ENCODE measurements around the gene FGF1. TPM values are rescaled to one million over a fixed set of nuclear protein-coding genes. Genes with fewer than 3 reads are reported as not detected.

The FGF1 gene
- total RNA-seq, 2 experiments from 2014 or later: not detected

- peak; percentile 28 for DNase-seq
- POLR2A ChIA-PET: no interaction called here
These were observed 98.4 kb downstream of the FGF1 start for GRCh38 chr5:142587354-142587965.

DNA sequence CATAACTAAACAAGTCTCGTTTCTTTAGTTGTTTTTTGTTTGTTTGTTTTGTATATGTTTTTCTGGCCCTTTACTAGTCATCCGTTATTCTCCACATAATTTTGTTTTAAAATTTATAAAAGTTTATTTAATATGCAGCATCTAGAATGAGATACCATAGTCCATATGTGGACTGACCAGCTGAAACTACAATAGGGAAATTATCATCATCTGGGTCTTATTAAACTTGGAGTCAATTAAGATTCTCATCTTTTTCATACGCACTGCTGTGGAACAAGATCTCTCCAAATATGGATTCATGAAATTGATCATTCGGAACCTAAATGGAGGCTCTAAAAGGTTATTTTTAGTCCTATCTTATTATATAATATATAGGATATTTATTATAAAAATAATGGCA, 99.3 kb downstream of the FGF1 start:
- H3K27me3 Mint-ChIP-seq: peaks cover 9% of the 10 kb centered on the region
- no peak for DNase-seq
- H3K4me1 Mint-ChIP-seq: peaks cover 3% of the 10 kb centered on the region
- H3K4me3 Mint-ChIP-seq: no peak overlapping the region
- CTCF ChIA-PET: interaction anchor here (0.9 to 1.8 kb wide), 6 partner anchors 12 to 127 kb away, joined by 3 to 8 read pairs (median 4); no protein-coding TSS in a partner anchor
- H3K27ac Mint-ChIP-seq: no peak overlapping the region
- no peaks in the 10 kb centered on the region for H3K36me3 Mint-ChIP-seq (ENCODE audit: low read depth)
- no peaks in the 10 kb centered on the region for H3K9me3 Mint-ChIP-seq
- POLR2A ChIA-PET: no interaction called here

More at GRCh38 chr5:142587354-142587965, 98.4 kb downstream of the FGF1 start:
- H3K9me3 Mint-ChIP-seq: no peaks in the 10 kb centered on the region
- H3K4me3 Mint-ChIP-seq: no peak overlapping the region
- no peaks in the 10 kb centered on the region for H3K36me3 Mint-ChIP-seq (ENCODE audit: low read depth)
- no peaks in the 10 kb centered on the region for H3K4me1 Mint-ChIP-seq
- H3K27me3 Mint-ChIP-seq: peaks cover 12% of the 10 kb centered on the region
- CTCF ChIA-PET: interaction anchor here (0.6 to 1.8 kb wide), 12 partner anchors 10 to 627 kb away, joined by 3 to 8 read pairs (median 4); partner anchors contain the start of gene SPRY4
- H3K27ac Mint-ChIP-seq: no peak overlapping the region

DNA sequence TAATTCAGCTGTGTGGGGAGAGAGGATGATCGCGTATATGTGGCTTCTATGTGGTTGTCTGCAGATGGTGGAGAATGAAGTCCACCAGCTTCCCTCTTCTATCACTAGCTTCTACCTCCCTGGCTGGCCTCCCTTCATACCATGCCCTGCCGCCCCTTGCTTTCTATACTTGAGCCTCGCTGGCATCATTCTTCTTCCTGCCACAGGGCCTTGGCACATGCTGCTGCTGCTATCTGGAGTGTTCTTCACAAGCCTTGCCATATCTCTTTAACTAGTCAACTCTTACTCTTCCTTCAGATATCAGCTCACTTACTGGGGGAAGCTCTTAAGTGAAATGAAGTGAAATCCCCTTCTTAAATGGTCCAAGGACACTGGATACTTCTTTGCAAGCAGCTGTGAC, 100.4 kb downstream of the FGF1 start:
- Mint-ChIP-seq H3K27ac (no peak overlapping the region), H3K4me1 (peaks cover 9% of the 10 kb centered on the region), H3K4me3 (no peak overlapping the region), H3K9me3 (no peaks in the 10 kb centered on the region), H3K36me3 (ENCODE audit: low read depth) (no peaks in the 10 kb centered on the region), H3K27me3 (peaks cover 5% of the 10 kb centered on the region)
- DNase-seq: no peak
- ChIA-PET POLR2A (no interaction called here), CTCF (interaction anchor here (1.0 kb wide), 1 partner anchor 37 kb away, joined by 3 read pairs; no protein-coding TSS in a partner anchor)

DNA sequence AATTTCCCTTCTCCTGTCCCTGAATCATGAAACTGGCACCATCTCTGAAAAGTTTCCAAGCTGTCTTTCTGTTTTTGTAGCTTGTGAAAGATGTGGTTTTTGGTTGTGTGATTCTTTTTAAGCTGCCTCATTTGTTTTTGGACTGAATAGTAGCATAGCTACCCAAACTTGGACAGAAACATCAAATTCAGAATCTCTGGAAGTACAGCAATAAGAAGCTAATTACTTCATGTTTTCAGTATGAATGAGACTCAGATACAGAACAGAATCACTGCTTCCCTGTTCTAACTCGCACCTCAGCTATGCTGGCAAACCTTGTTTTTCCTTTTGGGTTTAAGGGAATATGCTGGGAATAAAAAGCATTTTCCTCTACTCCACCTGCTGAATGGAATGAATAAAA, 101.0 kb downstream of the FGF1 start:
- Mint-ChIP-seq H3K27ac (no peak overlapping the region), H3K4me1 (peaks cover 14% of the 10 kb centered on the region), H3K9me3 (no peaks in the 10 kb centered on the region), H3K4me3 (no peak overlapping the region), H3K36me3 (ENCODE audit: low read depth) (no peaks in the 10 kb centered on the region), H3K27me3 (peaks cover 5% of the 10 kb centered on the region)
- DNase-seq: no peak
- CTCF ChIA-PET: interaction anchor here (1.0 kb wide), 1 partner anchor 38 kb away, joined by 3 read pairs; no protein-coding TSS in a partner anchor
- POLR2A ChIA-PET: no interaction called here

DNA sequence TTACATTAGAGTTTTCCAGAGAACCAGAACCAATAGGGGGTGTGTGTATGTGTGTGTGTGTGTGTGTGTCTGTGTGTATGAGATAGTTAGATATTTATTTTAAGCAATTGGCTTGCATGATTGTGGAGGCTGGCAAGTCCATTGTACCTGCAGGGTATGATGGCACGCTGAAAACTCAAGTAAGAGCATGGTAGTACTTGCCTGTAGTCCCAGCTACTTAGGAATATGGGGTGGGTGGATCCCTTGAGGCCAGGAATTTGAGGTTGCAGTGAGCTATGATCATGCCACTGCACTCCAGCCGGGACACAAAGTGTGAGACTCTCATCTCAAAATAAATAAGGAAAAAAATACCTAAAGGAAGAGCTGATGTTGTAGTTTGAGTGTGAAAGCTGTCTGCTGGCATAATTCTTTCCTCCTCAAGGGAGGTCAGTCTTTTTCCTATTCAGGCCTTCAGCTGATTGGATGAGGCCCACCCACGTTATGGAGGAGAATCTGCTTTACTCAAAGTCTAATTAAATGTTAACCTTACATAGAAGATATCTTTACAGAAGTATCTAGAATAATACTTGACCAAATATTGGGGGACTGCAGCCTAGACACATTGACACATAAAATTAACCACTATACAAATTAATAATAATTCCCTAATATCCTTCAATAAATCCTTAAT, 107.6 kb downstream of the FGF1 start:
- Mint-ChIP-seq H3K9me3 (peaks cover 6% of the 10 kb centered on the region), H3K4me3 (no peak overlapping the region), H3K27me3 (no peaks in the 10 kb centered on the region), H3K36me3 (ENCODE audit: low read depth) (peaks cover 8% of the 10 kb centered on the region), H3K4me1 (peaks cover 20% of the 10 kb centered on the region), H3K27ac (no peak overlapping the region)
- ChIA-PET CTCF (no interaction called here), POLR2A (no interaction called here)
- no peak for DNase-seq

- ChIA-PET POLR2A (no interaction called here), CTCF (interaction anchor here (1.0 kb wide), 2 partner anchors 11 to 18 kb away, joined by 3 to 5 read pairs; no protein-coding TSS in a partner anchor)
- Mint-ChIP-seq H3K4me3 (no peak overlapping the region), H3K4me1 (peaks cover 18% of the 10 kb centered on the region), H3K9me3 (peaks cover 6% of the 10 kb centered on the region), H3K27ac (no peak overlapping the region), H3K27me3 (no peaks in the 10 kb centered on the region), H3K36me3 (ENCODE audit: low read depth) (peaks cover 8% of the 10 kb centered on the region)
- no peak for DNase-seq
These were observed 109.1 kb downstream of the FGF1 start for GRCh38 chr5:142576804-142577203.

- ChIA-PET POLR2A (no interaction called here), CTCF (no interaction called here)
- no peak overlapping the region for H3K27ac Mint-ChIP-seq
- no peak overlapping the region for H3K4me3 Mint-ChIP-seq
- H3K36me3 Mint-ChIP-seq (ENCODE audit: low read depth): peaks cover 8% of the 10 kb centered on the region
- peaks cover 6% of the 10 kb centered on the region for H3K9me3 Mint-ChIP-seq
- H3K27me3 Mint-ChIP-seq: no peaks in the 10 kb centered on the region
- DNase-seq: no peak
- peaks cover 16% of the 10 kb centered on the region for H3K4me1 Mint-ChIP-seq
These were observed 109.6 kb downstream of the FGF1 start for GRCh38 chr5:142576303-142576702.

DNA sequence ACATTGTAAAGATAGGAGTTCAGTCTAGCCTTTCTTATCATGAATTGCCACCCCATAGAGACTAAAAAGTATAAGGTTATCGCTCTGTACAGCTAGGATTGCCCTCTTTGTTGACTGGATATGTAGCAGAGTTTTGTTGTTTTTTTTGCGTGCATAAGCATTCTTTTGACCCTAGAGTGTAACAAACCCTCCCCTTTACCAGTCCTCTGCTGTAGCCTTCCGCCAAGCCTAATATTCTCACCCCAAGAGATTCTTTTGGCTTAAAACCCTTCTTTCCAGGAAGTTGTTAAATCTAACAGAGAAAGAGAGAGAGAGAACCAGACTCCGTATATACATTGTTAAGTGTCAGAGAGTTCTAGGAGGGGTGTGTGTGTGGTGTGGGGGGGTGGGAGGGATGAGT, 113.9 kb downstream of the FGF1 start:
- no peak for DNase-seq
- Mint-ChIP-seq H3K9me3 (no peaks in the 10 kb centered on the region), H3K27ac (no peak overlapping the region), H3K27me3 (no peaks in the 10 kb centered on the region), H3K4me3 (no peak overlapping the region), H3K36me3 (ENCODE audit: low read depth) (no peaks in the 10 kb centered on the region), H3K4me1 (peaks cover 1% of the 10 kb centered on the region)
- POLR2A ChIA-PET: no interaction called here
- CTCF ChIA-PET: no interaction called here

DNA sequence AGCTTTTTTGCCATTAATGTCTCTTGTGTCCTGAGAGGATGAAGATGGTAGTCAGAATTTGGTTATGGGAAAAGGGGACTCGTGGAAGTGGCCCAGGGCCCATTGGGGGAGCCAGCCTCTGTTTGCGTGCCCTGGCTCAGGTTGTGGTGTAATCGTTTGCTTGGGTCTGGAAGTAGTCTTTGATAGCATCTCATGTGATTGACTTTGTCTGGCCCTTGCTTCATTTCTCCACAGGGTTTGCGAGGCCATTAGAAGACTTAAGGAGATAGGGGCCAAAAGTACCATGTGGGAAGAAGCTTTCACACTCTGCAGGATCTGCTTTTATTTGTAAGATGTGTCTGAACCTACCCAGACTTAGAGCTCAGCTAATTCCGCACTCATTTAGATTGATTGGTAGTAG, 114.5 kb downstream of the FGF1 start:
- CTCF ChIA-PET: no interaction called here
- no peak overlapping the region for H3K4me3 Mint-ChIP-seq
- peaks cover 1% of the 10 kb centered on the region for H3K4me1 Mint-ChIP-seq

DNA sequence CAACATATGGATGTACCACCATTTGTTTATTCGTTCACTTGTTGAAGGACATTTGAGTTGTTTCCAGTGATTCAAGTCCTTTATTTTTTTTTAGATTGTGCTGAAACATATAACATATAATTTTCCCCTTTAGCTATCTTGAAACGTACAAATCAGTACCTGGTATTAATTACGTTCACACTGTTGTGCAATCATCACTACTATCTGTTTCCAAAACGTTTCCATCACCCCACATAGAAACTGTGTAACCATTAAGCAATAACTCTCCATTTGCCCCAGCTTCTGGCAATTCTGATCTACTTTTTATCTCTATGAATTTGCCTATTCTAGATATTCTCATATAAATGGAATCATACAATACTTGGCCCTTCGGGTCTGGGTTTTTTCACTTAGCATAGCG, 116.0 kb downstream of the FGF1 start:
- Mint-ChIP-seq H3K36me3 (ENCODE audit: low read depth) (no peaks in the 10 kb centered on the region), H3K27me3 (no peaks in the 10 kb centered on the region), H3K27ac (no peak overlapping the region), H3K9me3 (no peaks in the 10 kb centered on the region), H3K4me3 (no peak overlapping the region), H3K4me1 (peaks cover 1% of the 10 kb centered on the region)
- DNase-seq: no peak
- CTCF ChIA-PET: no interaction called here
- POLR2A ChIA-PET: no interaction called here

More for the DNA sequence above, 114.5 kb downstream of the FGF1 start:
- Mint-ChIP-seq H3K9me3 (no peaks in the 10 kb centered on the region), H3K27me3 (no peaks in the 10 kb centered on the region), H3K36me3 (ENCODE audit: low read depth) (no peaks in the 10 kb centered on the region), H3K27ac (no peak overlapping the region)
- POLR2A ChIA-PET: no interaction called here
- DNase-seq: no peak

DNA sequence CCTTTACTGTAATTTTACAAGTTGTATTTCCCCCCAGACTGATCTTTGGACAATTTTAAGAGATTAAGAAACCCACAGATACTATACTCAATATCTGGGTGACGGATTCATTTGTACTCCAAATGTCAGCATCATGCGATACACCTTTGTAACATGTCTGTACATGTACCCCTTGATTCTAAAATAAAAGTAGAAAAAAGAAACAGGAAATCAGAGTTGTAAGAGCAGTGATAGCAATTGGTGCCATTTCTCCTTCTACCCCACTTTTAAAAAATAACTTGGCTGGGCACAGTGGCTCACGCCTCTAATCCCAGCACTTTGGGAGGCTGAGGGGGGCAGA, 116.9 kb downstream of the FGF1 start:
- Mint-ChIP-seq H3K9me3 (no peaks in the 10 kb centered on the region), H3K4me1 (peaks cover 1% of the 10 kb centered on the region), H3K36me3 (ENCODE audit: low read depth) (no peaks in the 10 kb centered on the region), H3K27me3 (no peaks in the 10 kb centered on the region), H3K4me3 (no peak overlapping the region), H3K27ac (no peak overlapping the region)
- CTCF ChIA-PET: interaction anchor here (0.6 kb wide), 1 partner anchor 220 kb away, joined by 3 read pairs; no protein-coding TSS in a partner anchor
- POLR2A ChIA-PET: no interaction called here
- DNase-seq: no peak

- CTCF ChIA-PET: no interaction called here
- Mint-ChIP-seq H3K27ac (no peak overlapping the region), H3K36me3 (ENCODE audit: low read depth) (no peaks in the 10 kb centered on the region), H3K4me1 (peaks cover 1% of the 10 kb centered on the region), H3K4me3 (no peak overlapping the region), H3K9me3 (no peaks in the 10 kb centered on the region), H3K27me3 (no peaks in the 10 kb centered on the region)
- no peak for DNase-seq
- POLR2A ChIA-PET: interaction anchor here (0.6 kb wide), 1 partner anchor 192 kb away, joined by 3 read pairs; no protein-coding TSS in a partner anchor
These were observed 117.5 kb downstream of the FGF1 start for GRCh38 chr5:142568283-142568995.

DNA sequence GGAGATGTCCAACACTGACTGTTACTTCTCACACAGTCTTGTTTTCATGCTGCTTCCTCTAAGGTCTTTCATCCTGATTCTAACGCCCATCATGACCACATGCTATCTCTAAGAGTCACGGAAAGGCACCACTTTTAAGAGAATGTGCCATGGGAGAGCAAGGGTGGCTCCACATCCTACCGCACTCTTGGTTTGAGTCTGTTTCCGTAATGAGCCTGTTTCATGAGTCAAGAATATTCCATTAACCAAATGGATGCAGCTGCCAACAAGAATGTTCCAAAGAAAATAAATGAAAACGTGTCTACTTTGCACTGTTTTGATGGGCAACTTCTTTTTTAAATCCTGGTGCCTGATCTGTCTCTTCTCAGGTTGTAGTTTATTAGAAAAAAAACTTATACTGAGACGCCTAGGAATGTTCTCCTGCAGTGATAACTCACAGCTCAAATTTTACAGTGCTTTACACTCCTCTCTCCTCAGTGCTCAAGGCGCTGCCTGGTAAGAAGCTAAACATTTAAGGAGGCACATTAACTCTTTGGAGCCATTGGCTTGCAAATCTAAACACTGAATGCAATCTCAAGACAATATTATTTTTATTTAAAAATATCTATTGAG, 124.3 kb downstream of the FGF1 start:
- no peak overlapping the region for H3K27ac Mint-ChIP-seq
- H3K36me3 Mint-ChIP-seq (ENCODE audit: low read depth): no peaks in the 10 kb centered on the region
- no peak overlapping the region for H3K4me3 Mint-ChIP-seq
- no peak for DNase-seq
- H3K4me1 Mint-ChIP-seq: no peaks in the 10 kb centered on the region
- ChIA-PET CTCF (no interaction called here), POLR2A (no interaction called here)
- H3K27me3 Mint-ChIP-seq: peaks cover 4% of the 10 kb centered on the region
- no peaks in the 10 kb centered on the region for H3K9me3 Mint-ChIP-seq

Measured in activated CD4-positive, alpha-beta memory T cell treated with anti-CD3 and anti-CD28 coated beads, Interleukin-2, amount 10 ng/mL, durations not matched to agents 7 days and 5 days (primary cell).